ENCODE data around the gene DYNC1I2.

DYNC1I2 gene

GRCh38 chr2:171702781-171703556 lies 15.7 kb downstream of the DYNC1I2 start:
- no peak for DNase-seq

GRCh38 chr2:171703574-171704347 lies 16.5 kb downstream of the DYNC1I2 start:
- Histone ChIP-seq H3K4me3 (ENCODE audit: control insufficient read depth in 1 of 7, extremely low read depth in 1 of 7, insufficient read depth in 4 of 7, low read depth in 2 of 7, low read length in 6 of 7) (no peak overlapping the region), H3K27ac (ENCODE audit: insufficient read depth in 1 of 2, low read depth in 1 of 2, low read length in 2 of 2, poor library complexity in 1 of 2, severe bottlenecking in 2 of 2) (no peak overlapping the region), H3K27me3 (replicated peaks in 2 of 5; ENCODE audit: control insufficient read depth in 4 of 5, insufficient read depth in 5 of 5, low read length in 4 of 5) (no peaks in the 10 kb centered on the region), H3K4me1 (ENCODE audit: control extremely low read depth in 1 of 4, control insufficient read depth in 4 of 4, insufficient read depth in 4 of 4, low read length in 3 of 4) (no peaks in the 10 kb centered on the region), H3K9me3 (ENCODE audit: control extremely low read depth in 1 of 5, control insufficient read depth in 4 of 5, insufficient read depth in 2 of 5, low read depth in 1 of 5, low read length in 4 of 5) (no peaks in the 10 kb centered on the region), H3K36me3 (ENCODE audit: control insufficient read depth in 4 of 4, insufficient read depth in 4 of 4, low read length in 3 of 4) (peaks cover 0 to 15% (median 2%) of the 10 kb centered on the region in 4 experiments)
- POLR2A ChIA-PET: no interaction called here
- CTCF ChIA-PET: interaction anchor here (0.6 to 6.1 kb wide), 20 partner anchors 11 to 778 kb away, joined by 3 to 60 read pairs (median 4); partner anchors contain the start of gene DLX2
- no CpG with 5 or more reads among the region's 4 CpGs for WGBS (ENCODE audit: insufficient coverage)
- peak; percentile 40 to 61 (median 57) for DNase-seq

More at GRCh38 chr2:171702781-171703556, 15.7 kb downstream of the DYNC1I2 start:
- H3K27ac ChIP-seq (ENCODE audit: insufficient read depth in 1 of 2, low read depth in 1 of 2, low read length in 2 of 2, poor library complexity in 1 of 2, severe bottlenecking in 2 of 2): no peak overlapping the region
- no peak overlapping the region for H3K4me3 ChIP-seq (ENCODE audit: control insufficient read depth in 1 of 7, extremely low read depth in 1 of 7, insufficient read depth in 4 of 7, low read depth in 2 of 7, low read length in 6 of 7)
- CTCF ChIA-PET: interaction anchor here (0.9 to 6.1 kb wide), 19 partner anchors 10 to 779 kb away, joined by 3 to 60 read pairs (median 5); partner anchors contain the start of gene DLX2
- POLR2A ChIA-PET: no interaction called here
- H3K27me3 ChIP-seq (replicated peaks in 2 of 5; ENCODE audit: control insufficient read depth in 4 of 5, insufficient read depth in 5 of 5, low read length in 4 of 5): no peaks in the 10 kb centered on the region
- H3K9me3 ChIP-seq (ENCODE audit: control extremely low read depth in 1 of 5, control insufficient read depth in 4 of 5, insufficient read depth in 2 of 5, low read depth in 1 of 5, low read length in 4 of 5): no peaks in the 10 kb centered on the region
- H3K36me3 ChIP-seq (ENCODE audit: control insufficient read depth in 4 of 4, insufficient read depth in 4 of 4, low read length in 3 of 4): peaks cover 2 to 17% (median 2%) of the 10 kb centered on the region in 4 experiments
- 100% methylated on average over 3 of the region's 7 CpGs for WGBS (ENCODE audit: insufficient coverage)
- no peaks in the 10 kb centered on the region for H3K4me1 ChIP-seq (ENCODE audit: control extremely low read depth in 1 of 4, control insufficient read depth in 4 of 4, insufficient read depth in 4 of 4, low read length in 3 of 4)

- no peak overlapping the region for H3K27ac ChIP-seq (ENCODE audit: insufficient read depth in 1 of 2, low read depth in 1 of 2, low read length in 2 of 2, poor library complexity in 1 of 2, severe bottlenecking in 2 of 2)
- no peaks in the 10 kb centered on the region for H3K9me3 ChIP-seq (ENCODE audit: control extremely low read depth in 1 of 5, control insufficient read depth in 4 of 5, insufficient read depth in 2 of 5, low read depth in 1 of 5, low read length in 4 of 5)
- H3K4me1 ChIP-seq (ENCODE audit: control extremely low read depth in 1 of 4, control insufficient read depth in 4 of 4, insufficient read depth in 4 of 4, low read length in 3 of 4): no peaks in the 10 kb centered on the region
- POLR2A ChIA-PET: interaction anchor here (0.5 kb wide), 1 partner anchor 826 kb away, joined by 3 read pairs; no protein-coding TSS in a partner anchor
- no peaks in the 10 kb centered on the region for H3K27me3 ChIP-seq (replicated peaks in 2 of 5; ENCODE audit: control insufficient read depth in 4 of 5, insufficient read depth in 5 of 5, low read length in 4 of 5)
- CTCF ChIA-PET: interaction anchor here (0.7 to 2.0 kb wide), 15 partner anchors 9 to 780 kb away, joined by 3 to 6 read pairs (median 4); partner anchors contain the start of gene DLX2
- peak; percentile 43 to 67 (median 63) for DNase-seq
- WGBS (ENCODE audit: insufficient coverage): 20% methylated on average over 2 of the region's 2 CpGs
- H3K4me3 ChIP-seq (ENCODE audit: control insufficient read depth in 1 of 7, extremely low read depth in 1 of 7, insufficient read depth in 4 of 7, low read depth in 2 of 7, low read length in 6 of 7): no peak overlapping the region
- H3K36me3 ChIP-seq (ENCODE audit: control insufficient read depth in 4 of 4, insufficient read depth in 4 of 4, low read length in 3 of 4): peaks cover 0 to 9% (median 4%) of the 10 kb centered on the region in 4 experiments
Observed at GRCh38 chr2:171706152-171706803, 19.0 kb downstream of the DYNC1I2 start.

- Histone ChIP-seq H3K27me3 (replicated peaks in 2 of 5; ENCODE audit: control insufficient read depth in 4 of 5, insufficient read depth in 5 of 5, low read length in 4 of 5) (no peaks in the 10 kb centered on the region), H3K4me3 (ENCODE audit: control insufficient read depth in 1 of 7, extremely low read depth in 1 of 7, insufficient read depth in 4 of 7, low read depth in 2 of 7, low read length in 6 of 7) (no peak overlapping the region), H3K36me3 (ENCODE audit: control insufficient read depth in 4 of 4, insufficient read depth in 4 of 4, low read length in 3 of 4) (peaks cover 0 to 7% (median 4%) of the 10 kb centered on the region in 4 experiments), H3K27ac (ENCODE audit: insufficient read depth in 1 of 2, low read depth in 1 of 2, low read length in 2 of 2, poor library complexity in 1 of 2, severe bottlenecking in 2 of 2) (no peak overlapping the region), H3K4me1 (ENCODE audit: control extremely low read depth in 1 of 4, control insufficient read depth in 4 of 4, insufficient read depth in 4 of 4, low read length in 3 of 4) (peaks cover 0 to 10% (median 7%) of the 10 kb centered on the region in 4 experiments), H3K9me3 (ENCODE audit: control extremely low read depth in 1 of 5, control insufficient read depth in 4 of 5, insufficient read depth in 2 of 5, low read depth in 1 of 5, low read length in 4 of 5) (no peaks in the 10 kb centered on the region)
- POLR2A ChIA-PET: interaction anchor here (0.6 to 0.8 kb wide), 2 partner anchors 8 to 86 kb away, joined by 3 read pairs; no protein-coding TSS in a partner anchor
- CTCF ChIA-PET: interaction anchor here (0.8 to 1.7 kb wide), 5 partner anchors 9 to 758 kb away, joined by 3 to 6 read pairs (median 3); no protein-coding TSS in a partner anchor
- WGBS (ENCODE audit: insufficient coverage): 100% methylated on average over 1 of the region's 1 CpG
- no peak for DNase-seq
Observed at GRCh38 chr2:171707752-171708151, 20.5 kb downstream of the DYNC1I2 start.

- no peaks in the 10 kb centered on the region for H3K9me3 ChIP-seq (ENCODE audit: control extremely low read depth in 1 of 5, control insufficient read depth in 4 of 5, insufficient read depth in 2 of 5, low read depth in 1 of 5, low read length in 4 of 5)
- peaks cover 0 to 4% (median 1%) of the 10 kb centered on the region in 4 experiments for H3K36me3 ChIP-seq (ENCODE audit: control insufficient read depth in 4 of 4, insufficient read depth in 4 of 4, low read length in 3 of 4)
- ChIA-PET CTCF (interaction anchor here (1.3 to 1.7 kb wide), 2 partner anchors 405 to 757 kb away, joined by 4 to 6 read pairs; no protein-coding TSS in a partner anchor), POLR2A (no interaction called here)
- H3K4me1 ChIP-seq (ENCODE audit: control extremely low read depth in 1 of 4, control insufficient read depth in 4 of 4, insufficient read depth in 4 of 4, low read length in 3 of 4): peaks cover 0 to 10% (median 7%) of the 10 kb centered on the region in 4 experiments
- H3K27me3 ChIP-seq (replicated peaks in 2 of 5; ENCODE audit: control insufficient read depth in 4 of 5, insufficient read depth in 5 of 5, low read length in 4 of 5): no peaks in the 10 kb centered on the region
- H3K4me3 ChIP-seq (ENCODE audit: control insufficient read depth in 1 of 7, extremely low read depth in 1 of 7, insufficient read depth in 4 of 7, low read depth in 2 of 7, low read length in 6 of 7): no peak overlapping the region
- no peak overlapping the region for H3K27ac ChIP-seq (ENCODE audit: insufficient read depth in 1 of 2, low read depth in 1 of 2, low read length in 2 of 2, poor library complexity in 1 of 2, severe bottlenecking in 2 of 2)
- 100% methylated on average over 1 of the region's 3 CpGs for WGBS (ENCODE audit: insufficient coverage)
- no peak for DNase-seq
Observed at GRCh38 chr2:171709011-171709685, 21.9 kb downstream of the DYNC1I2 start.

- peaks cover under 1 to 7% (median 4%) of the 10 kb centered on the region in 4 experiments for H3K36me3 ChIP-seq (ENCODE audit: control insufficient read depth in 4 of 4, insufficient read depth in 4 of 4, low read length in 3 of 4)
- POLR2A ChIA-PET: no interaction called here
Observed at GRCh38 chr2:171711351-171711750, 24.1 kb downstream of the DYNC1I2 start.

More at GRCh38 chr2:171711351-171711750, 24.1 kb downstream of the DYNC1I2 start:
- CTCF ChIA-PET: interaction anchor here (1.1 to 1.6 kb wide), 2 partner anchors 11 kb away, joined by 3 to 4 read pairs; no protein-coding TSS in a partner anchor
- DNase-seq: no peak
- Histone ChIP-seq H3K27me3 (replicated peaks in 2 of 5; ENCODE audit: control insufficient read depth in 4 of 5, insufficient read depth in 5 of 5, low read length in 4 of 5) (no peaks in the 10 kb centered on the region), H3K9me3 (ENCODE audit: control extremely low read depth in 1 of 5, control insufficient read depth in 4 of 5, insufficient read depth in 2 of 5, low read depth in 1 of 5, low read length in 4 of 5) (no peaks in the 10 kb centered on the region), H3K27ac (ENCODE audit: insufficient read depth in 1 of 2, low read depth in 1 of 2, low read length in 2 of 2, poor library complexity in 1 of 2, severe bottlenecking in 2 of 2) (no peak overlapping the region), H3K4me3 (ENCODE audit: control insufficient read depth in 1 of 7, extremely low read depth in 1 of 7, insufficient read depth in 4 of 7, low read depth in 2 of 7, low read length in 6 of 7) (no peak overlapping the region), H3K4me1 (ENCODE audit: control extremely low read depth in 1 of 4, control insufficient read depth in 4 of 4, insufficient read depth in 4 of 4, low read length in 3 of 4) (peaks cover 0 to 10% (median 7%) of the 10 kb centered on the region in 4 experiments)
